HG02759 (cell line): ENCODE measurements around the gene CEP112.
"Not testable (repeated sequence)": the region's sequence is repeated elsewhere in the genome, so short reads cannot be mapped to it uniquely, and the experiment has no call there.

Source experiments
- ATAC-seq: cut with Tn5 transposase; IDR thresholded peaks from one replicate; pipeline ENCODE4 v1.9.1; 2021; ENCODE audit warnings: mild to moderate bottlenecking, moderate library complexity; ENCODE audit not compliant: unreplicated experiment

The CEP112 gene

GRCh38 chr17:66085221-66085620 lies 106.7 kb downstream of the CEP112 start:
- no peak for ATAC-seq

GRCh38 chr17:66080670-66081069 lies 111.3 kb downstream of the CEP112 start:
- not testable (repeated sequence) for ATAC-seq

GRCh38 chr17:66076546-66077190 lies 115.3 kb downstream of the CEP112 start:
- no peak for ATAC-seq

GRCh38 chr17:66073384-66073783 lies 118.5 kb downstream of the CEP112 start:
- no peak for ATAC-seq

GRCh38 chr17:66063686-66064085 lies 128.2 kb downstream of the CEP112 start:
- no peak for ATAC-seq

- ATAC-seq = no peak
Observed at GRCh38 chr17:66056148-66056547, 135.8 kb downstream of the CEP112 start.

- ATAC-seq = no peak
Observed at GRCh38 chr17:66054242-66054641, 137.7 kb downstream of the CEP112 start.

- no peak for ATAC-seq
Observed at GRCh38 chr17:66044083-66044482, 147.8 kb downstream of the CEP112 start.

GRCh38 chr17:66043419-66043818 lies 148.5 kb downstream of the CEP112 start:
- ATAC-seq = no peak

GRCh38 chr17:66040402-66040801 lies 151.5 kb downstream of the CEP112 start:
- no peak for ATAC-seq

- ATAC-seq = no peak
Observed at GRCh38 chr17:66038125-66038524, 153.8 kb downstream of the CEP112 start.

GRCh38 chr17:66037221-66037620 lies 154.7 kb downstream of the CEP112 start:
- ATAC-seq = no peak

- peak; percentile 63 for ATAC-seq
Observed at GRCh38 chr17:66032082-66032712, 159.7 kb downstream of the CEP112 start.

GRCh38 chr17:66025551-66025950 lies 166.4 kb downstream of the CEP112 start:
- ATAC-seq = no peak

- ATAC-seq = no peak
Observed at GRCh38 chr17:66021757-66022156, 170.2 kb downstream of the CEP112 start.

GRCh38 chr17:66018786-66019185 lies 173.1 kb downstream of the CEP112 start:
- no peak for ATAC-seq

GRCh38 chr17:66016231-66016630 lies 175.7 kb downstream of the CEP112 start:
- no peak for ATAC-seq

GRCh38 chr17:66008680-66009079 lies 183.3 kb downstream of the CEP112 start:
- no peak for ATAC-seq

- ATAC-seq = no peak
Observed at GRCh38 chr17:66006654-66007053, 185.3 kb downstream of the CEP112 start.

- no peak for ATAC-seq
Observed at GRCh38 chr17:66002812-66003211, 189.1 kb downstream of the CEP112 start.

- ATAC-seq = no peak
Observed at GRCh38 chr17:66002063-66002585, 189.8 kb downstream of the CEP112 start.

- no peak for ATAC-seq
Observed at GRCh38 chr17:66000216-66000615, 191.7 kb downstream of the CEP112 start.
